Liver (tissue), 3 donors: ENCODE results near the gene KHSRP.

Experiments used
- ATF3 ChIP-seq: IDR thresholded peaks from 2 replicates; pipeline ENCODE4 v1.6.1; 2016; ENCODE audit warnings: antibody characterized with exemption
- EGR1 ChIP-seq, 2 donors: IDR thresholded peaks; 2 replicates each; pipeline ENCODE4 v1.6.1; 2016 to 2018; ENCODE audit warnings: antibody characterized with exemption in 2 of 2, low read depth in 2 of 2
- GABPA ChIP-seq, 2 donors: IDR thresholded peaks in 1 of 2; conservative IDR thresholded peaks in 1 of 2; 2 replicates each; pipeline ENCODE4 v1.6.1; 2016; ENCODE audit warnings: antibody characterized with exemption in 2 of 2, mild to moderate bottlenecking in 1 of 2, moderate library complexity in 1 of 2
- JUND ChIP-seq, 2 donors: IDR thresholded peaks; 2 replicates each; pipeline ENCODE4 v1.6.1; 2016; ENCODE audit warnings: antibody characterized with exemption in 2 of 2
- TAF1 ChIP-seq: conservative IDR thresholded peaks from 2 replicates; pipeline ENCODE4 v1.6.1; 2016; ENCODE audit warnings: antibody characterized with exemption, mild to moderate bottlenecking
- YY1 ChIP-seq: IDR thresholded peaks from 2 replicates; pipeline ENCODE4 v1.6.1; 2016; ENCODE audit warnings: antibody characterized with exemption, mild to moderate bottlenecking
- ZBTB33 ChIP-seq: IDR thresholded peaks from 2 replicates; pipeline ENCODE4 v1.6.1; 2016; ENCODE audit warnings: antibody characterized with exemption
- TF ChIP-seq, protein P1 (sequence below): fragments of 150-350 bp; IDR thresholded peaks from 2 replicates; pipeline ENCODE4 v1.5.1; 2017; ENCODE audit warnings: improper control_type of control experiment, low read depth, low read length; ENCODE audit not compliant: missing input control
- TF ChIP-seq, protein P2 (sequence below): IDR thresholded peaks from 2 replicates; pipeline ENCODE4 v1.6.1; 2016; ENCODE audit warnings: antibody characterized with exemption, mild to moderate bottlenecking
- TF ChIP-seq, protein P3 (sequence below): IDR thresholded peaks from 2 replicates; pipeline ENCODE4 v1.6.1; 2016; ENCODE audit warnings: antibody characterized with exemption
- donor health status: healthy.
- donor health status: healthy.

DNA sequence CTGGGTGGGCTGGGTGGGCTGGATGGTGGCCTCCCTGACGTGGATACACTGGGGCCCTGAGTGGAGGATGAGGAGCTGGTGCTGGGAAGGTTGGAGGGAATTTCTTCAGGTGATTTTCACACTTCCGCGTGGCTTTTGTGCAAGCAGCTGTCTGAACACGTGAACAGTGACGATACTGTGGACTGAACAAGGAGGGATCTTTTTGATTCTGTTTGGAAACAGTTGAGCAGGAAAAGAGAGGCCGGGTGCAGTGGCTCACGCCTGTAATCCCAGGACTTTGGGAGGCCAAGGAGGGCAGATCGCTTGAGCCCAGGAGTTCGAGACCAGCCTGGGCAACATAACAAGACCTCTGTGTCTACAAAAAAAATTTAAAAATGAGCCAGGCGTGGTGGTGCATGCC, 22.6 kb downstream of the KHSRP start:
- TF ChIP-seq, protein P1, sequence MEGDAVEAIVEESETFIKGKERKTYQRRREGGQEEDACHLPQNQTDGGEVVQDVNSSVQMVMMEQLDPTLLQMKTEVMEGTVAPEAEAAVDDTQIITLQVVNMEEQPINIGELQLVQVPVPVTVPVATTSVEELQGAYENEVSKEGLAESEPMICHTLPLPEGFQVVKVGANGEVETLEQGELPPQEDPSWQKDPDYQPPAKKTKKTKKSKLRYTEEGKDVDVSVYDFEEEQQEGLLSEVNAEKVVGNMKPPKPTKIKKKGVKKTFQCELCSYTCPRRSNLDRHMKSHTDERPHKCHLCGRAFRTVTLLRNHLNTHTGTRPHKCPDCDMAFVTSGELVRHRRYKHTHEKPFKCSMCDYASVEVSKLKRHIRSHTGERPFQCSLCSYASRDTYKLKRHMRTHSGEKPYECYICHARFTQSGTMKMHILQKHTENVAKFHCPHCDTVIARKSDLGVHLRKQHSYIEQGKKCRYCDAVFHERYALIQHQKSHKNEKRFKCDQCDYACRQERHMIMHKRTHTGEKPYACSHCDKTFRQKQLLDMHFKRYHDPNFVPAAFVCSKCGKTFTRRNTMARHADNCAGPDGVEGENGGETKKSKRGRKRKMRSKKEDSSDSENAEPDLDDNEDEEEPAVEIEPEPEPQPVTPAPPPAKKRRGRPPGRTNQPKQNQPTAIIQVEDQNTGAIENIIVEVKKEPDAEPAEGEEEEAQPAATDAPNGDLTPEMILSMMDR = no peak
- TF ChIP-seq, protein P2, sequence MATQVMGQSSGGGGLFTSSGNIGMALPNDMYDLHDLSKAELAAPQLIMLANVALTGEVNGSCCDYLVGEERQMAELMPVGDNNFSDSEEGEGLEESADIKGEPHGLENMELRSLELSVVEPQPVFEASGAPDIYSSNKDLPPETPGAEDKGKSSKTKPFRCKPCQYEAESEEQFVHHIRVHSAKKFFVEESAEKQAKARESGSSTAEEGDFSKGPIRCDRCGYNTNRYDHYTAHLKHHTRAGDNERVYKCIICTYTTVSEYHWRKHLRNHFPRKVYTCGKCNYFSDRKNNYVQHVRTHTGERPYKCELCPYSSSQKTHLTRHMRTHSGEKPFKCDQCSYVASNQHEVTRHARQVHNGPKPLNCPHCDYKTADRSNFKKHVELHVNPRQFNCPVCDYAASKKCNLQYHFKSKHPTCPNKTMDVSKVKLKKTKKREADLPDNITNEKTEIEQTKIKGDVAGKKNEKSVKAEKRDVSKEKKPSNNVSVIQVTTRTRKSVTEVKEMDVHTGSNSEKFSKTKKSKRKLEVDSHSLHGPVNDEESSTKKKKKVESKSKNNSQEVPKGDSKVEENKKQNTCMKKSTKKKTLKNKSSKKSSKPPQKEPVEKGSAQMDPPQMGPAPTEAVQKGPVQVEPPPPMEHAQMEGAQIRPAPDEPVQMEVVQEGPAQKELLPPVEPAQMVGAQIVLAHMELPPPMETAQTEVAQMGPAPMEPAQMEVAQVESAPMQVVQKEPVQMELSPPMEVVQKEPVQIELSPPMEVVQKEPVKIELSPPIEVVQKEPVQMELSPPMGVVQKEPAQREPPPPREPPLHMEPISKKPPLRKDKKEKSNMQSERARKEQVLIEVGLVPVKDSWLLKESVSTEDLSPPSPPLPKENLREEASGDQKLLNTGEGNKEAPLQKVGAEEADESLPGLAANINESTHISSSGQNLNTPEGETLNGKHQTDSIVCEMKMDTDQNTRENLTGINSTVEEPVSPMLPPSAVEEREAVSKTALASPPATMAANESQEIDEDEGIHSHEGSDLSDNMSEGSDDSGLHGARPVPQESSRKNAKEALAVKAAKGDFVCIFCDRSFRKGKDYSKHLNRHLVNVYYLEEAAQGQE = no peak
- no peak for TF ChIP-seq ATF3
- TF ChIP-seq TAF1 = no peak
- no peak for TF ChIP-seq EGR1 (IDR thresholded peaks at IDR 0.05; ENCODE audit: low read depth in 2 of 2)
- TF ChIP-seq GABPA (IDR thresholded peaks at IDR 0.05 in 1 of 2, conservative IDR thresholded peaks at IDR 0.05 in 1 of 2) = no peak
- no peak for TF ChIP-seq ZBTB33
- TF ChIP-seq, protein P3, sequence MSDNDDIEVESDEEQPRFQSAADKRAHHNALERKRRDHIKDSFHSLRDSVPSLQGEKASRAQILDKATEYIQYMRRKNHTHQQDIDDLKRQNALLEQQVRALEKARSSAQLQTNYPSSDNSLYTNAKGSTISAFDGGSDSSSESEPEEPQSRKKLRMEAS = no peak
- TF ChIP-seq YY1 = no peak
- no peak for TF ChIP-seq JUND (IDR thresholded peaks at IDR 0.05)
